HG03571 (cell line): ENCODE results near the gene LXN.
"Not testable (repeated sequence)": the region's sequence is repeated elsewhere in the genome, so short reads cannot be mapped to it uniquely, and the experiment has no call there.

Source experiments
- ATAC-seq: cut with Tn5 transposase; IDR thresholded peaks from one replicate; pipeline ENCODE4 v1.9.1; 2021; ENCODE audit not compliant: unreplicated experiment

The LXN gene, protein sequence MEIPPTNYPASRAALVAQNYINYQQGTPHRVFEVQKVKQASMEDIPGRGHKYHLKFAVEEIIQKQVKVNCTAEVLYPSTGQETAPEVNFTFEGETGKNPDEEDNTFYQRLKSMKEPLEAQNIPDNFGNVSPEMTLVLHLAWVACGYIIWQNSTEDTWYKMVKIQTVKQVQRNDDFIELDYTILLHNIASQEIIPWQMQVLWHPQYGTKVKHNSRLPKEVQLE

DNA sequence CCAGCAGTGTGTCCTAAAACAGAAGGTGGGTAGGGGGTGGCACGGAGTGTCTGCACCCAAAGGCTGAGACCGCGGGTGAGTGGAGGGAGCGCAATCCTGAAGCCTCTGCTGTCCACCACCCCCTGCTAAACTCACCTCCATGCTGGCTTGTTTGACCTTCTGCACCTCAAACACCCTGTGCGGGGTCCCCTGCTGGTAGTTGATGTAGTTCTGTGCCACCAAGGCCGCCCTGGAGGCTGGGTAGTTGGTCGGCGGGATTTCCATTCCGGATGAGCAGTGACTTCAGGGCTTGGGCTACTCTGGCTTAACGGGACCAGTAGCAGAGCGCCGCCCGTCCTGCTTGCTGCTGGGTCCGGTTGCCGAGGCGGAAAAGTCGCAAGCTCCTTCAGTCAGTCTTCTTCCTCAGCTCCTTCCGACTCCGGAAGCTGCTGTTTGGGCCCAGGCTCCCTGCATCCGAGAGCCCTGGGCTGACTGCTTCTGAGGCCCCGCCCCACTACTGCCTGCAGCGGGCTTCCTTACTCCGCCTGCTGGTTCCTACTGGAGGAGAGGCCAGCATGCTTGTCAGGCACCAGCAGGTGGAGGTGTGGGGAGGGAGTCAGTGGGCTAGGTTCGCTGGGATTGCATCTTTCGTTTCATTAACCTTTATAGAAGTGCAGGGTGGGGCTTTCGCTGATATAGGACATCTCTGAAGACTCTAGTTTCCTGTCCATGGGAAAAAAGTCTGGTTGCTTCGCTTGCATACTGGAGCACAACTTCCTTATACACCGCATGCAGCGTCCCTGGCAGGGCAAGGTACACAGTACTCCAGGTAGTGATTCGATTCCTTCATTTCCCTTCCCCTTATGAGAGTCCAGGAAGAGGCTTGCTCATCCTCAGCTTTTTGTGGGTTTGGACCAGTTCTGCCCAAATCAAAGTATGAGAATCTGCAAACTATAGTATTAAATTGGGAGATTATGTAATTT lies at the start of gene LXN:
Gene LXN (minus strand): TSS at position 434 of the 962 bp plus-strand sequence. CDS start 170 bp downstream, at position 264.
- peak; percentile 100 for ATAC-seq

DNA sequence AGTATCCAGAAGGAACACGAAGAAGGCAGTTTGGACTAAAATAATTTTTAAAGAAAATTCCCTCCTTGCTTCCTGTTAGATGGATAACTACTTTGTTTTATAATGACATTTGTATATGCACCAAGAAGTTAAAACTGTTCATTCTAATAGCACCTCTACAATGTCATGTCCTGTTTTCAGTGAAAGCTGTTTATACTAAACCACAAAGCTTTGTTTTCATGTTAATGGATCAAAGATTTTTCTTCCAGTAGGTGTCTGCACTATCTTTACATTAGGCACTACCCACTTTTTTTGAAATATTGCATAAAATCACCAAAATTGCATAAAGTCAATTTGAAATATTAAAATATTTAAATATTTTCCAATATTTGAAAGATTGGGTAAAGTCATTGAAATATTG lies 49.7 kb upstream of the LXN start:
- no peak for ATAC-seq

DNA sequence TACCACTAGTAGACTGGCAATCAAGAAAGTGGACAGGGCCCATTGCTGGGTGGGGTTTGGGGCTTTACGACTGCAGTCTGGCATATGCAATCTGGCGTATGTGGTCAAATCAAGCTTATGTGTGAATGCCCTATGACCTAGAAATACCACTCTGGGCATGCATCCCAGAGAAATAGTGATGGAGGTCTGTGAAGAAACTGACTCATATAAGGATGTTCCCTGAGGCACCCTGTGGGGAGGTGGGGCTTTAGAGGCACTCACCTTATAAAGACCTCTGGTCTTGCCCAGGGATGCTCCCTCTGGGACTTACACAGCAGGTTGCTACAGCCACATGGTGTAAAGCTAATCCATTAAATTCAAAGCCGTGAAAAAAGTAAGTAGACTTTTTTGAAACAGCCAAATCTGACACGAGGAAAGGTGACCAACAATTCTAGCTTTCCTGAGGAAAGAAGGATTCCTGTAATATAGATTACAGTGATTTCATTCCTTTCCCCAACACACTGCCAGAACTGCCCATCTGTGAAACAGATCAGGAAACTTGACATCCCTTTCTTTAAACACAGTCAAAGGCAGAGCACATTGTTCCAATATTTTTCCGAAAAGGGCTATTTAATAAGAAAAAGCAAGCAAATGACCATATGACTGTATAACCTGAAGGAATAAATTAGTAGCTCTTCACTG lies 46.2 kb upstream of the LXN start:
- no peak for ATAC-seq

DNA sequence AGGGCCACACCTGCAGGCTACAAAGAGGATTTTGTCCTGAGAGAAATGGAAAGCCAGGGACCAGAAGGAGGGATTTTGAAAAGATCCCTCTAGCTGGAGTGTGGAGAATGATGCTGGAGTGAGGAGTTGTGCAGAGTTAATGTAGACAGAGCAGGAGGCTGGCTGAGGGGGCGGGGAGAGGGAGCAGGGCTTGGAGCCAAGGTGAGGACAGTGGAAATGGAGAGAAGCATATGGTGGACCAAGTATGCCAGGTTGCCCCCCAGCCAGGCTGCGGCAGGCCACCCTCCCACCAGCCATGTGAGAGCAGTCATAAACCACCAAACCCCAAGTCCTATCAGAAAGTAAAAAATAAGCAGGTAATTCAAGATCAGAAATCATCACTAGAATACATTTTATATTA lies 45.1 kb upstream of the LXN start:
- ATAC-seq, result no peak

DNA sequence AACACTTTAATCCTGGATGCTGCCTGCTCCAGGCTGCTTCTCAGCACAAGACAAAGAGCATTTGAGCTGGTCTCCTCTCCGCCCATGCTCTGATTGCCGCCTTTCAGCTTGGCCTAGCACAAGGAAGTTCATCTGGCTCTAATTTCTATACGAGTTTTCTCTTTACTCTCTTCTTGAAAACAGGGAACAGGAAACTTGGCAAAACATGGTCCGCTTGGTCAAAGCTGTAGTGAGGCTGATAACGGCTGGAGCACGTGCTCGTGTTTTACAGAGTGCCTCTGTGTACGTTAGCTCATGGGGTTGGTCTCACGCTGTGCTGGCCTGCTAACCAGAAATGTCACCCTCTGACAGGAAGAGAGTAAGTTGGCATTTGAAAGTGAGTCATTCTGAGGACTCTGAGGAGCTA lies 40.6 kb upstream of the LXN start:
- no peak for ATAC-seq

DNA sequence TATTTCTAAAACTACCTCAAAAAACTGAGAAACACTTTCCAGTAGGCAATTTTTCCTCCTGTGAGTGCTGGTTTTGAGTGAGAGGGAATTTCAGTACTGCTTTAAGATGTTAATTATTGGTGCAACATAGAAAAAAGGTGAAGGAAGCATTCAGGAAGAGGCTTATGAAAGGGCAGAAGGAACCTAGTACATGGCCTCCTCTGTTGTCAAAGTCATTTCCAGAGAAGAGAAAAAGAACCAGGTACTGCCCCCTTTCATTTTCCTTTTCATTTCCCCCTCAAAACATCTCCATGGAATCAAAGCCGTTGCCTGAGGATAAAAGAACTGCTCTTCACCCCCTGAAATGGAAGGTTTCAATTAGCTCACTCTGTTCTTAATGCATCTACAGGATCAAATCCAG lies 40.0 kb upstream of the LXN start:
- no peak for ATAC-seq

- no peak for ATAC-seq
Measured at GRCh38 chr3:158711886-158712285, 39.4 kb upstream of the LXN start.

DNA sequence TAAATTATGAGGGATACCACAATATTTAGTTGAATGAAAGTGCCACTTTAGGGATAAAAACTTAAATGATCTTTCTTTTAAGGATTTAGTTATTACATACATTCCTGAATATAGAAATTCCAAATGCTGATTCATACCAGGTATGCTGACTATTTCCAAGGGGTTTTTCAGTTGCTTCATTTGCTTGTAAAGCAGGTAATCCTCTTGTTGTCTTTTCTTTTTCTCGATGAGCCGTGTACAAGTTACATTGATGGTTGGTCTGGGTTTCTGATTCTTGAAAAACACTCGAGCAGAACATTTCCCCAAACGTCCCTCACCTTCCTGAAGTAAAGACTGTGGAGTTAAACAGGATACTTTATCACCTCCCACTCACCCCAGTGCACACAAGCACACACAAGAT lies 38.2 kb upstream of the LXN start:
- no peak for ATAC-seq

DNA sequence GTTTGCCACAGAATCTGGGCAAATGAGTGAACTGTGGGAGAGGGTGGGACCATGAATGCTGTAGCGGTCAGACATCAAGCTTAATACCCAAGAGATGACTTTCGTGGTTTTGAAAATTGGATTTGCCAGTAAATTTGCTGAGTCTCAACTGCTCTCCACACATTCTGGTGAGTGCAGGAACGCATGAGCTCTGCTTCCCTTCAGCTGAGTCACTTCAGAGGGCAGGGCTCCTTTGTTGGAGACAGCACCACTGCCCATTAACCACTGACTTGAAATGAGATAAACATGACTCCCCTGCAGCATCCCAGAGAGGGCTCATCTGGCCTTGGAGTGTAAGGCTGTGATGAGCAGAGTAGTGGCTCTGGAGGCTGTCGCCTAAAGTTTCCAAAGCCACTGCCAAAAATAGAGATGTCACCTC lies 37.2 kb upstream of the LXN start:
- ATAC-seq, result no peak

- ATAC-seq, result no peak
Measured at GRCh38 chr3:158703566-158703965, 31.1 kb upstream of the LXN start.

DNA sequence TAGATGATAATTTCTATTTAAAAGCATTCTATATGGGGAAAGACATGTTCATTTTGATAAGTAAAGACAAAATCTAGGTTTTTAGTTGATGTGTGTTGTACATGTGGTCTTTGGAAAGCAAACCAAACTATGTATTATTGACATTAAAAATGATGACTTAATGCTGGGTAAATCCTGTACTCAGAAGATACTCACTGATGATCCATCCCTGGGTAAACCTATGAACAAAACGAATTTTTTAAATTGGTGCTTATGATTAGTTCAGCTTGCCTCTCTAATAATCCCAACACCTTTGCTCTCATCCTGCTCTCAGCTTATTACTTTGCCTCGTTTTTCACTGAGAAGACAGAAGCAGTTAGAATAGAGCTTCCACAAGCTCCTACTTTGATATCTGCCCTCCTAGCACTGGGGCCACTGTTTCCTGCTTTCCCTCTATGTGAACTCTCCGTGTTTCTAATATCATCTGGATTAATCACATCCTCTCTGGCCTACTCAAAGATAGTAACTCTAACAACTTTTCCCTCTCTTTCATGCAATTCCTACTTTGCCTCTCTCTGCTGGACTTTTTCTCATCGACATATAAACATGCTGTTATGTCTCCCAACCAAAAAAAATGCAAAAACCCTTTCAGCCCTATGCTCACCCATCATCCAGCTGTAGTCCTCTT lies 30.5 kb upstream of the LXN start:
- ATAC-seq, result no peak

GRCh38 chr3:158701420-158702065 lies 29.1 kb upstream of the LXN start:
- ATAC-seq, result no peak

DNA sequence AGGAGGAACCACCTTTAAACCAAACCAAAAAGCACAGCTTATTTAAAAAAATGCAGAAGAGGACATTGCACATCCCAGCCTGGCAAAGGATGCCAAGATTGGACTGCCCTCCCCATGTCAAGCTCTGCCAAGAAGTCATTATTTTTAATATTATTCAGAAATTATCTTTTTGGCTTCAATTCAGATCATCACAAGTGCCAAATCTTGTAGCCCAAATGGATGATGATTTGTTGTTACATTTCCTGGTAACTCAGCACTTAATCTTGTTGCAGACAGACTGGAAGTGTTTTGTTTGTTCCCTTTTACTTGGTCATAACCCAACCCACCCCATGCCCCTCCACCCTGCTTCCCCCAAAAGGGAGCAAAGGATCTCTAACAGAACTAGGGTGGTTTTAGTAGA lies 28.1 kb upstream of the LXN start:
- no peak for ATAC-seq

- ATAC-seq, result no peak
Measured at GRCh38 chr3:158696618-158697017, 24.2 kb upstream of the LXN start.

- ATAC-seq, result not testable (repeated sequence)
Measured at GRCh38 chr3:158693866-158694456, 21.5 kb upstream of the LXN start.

DNA sequence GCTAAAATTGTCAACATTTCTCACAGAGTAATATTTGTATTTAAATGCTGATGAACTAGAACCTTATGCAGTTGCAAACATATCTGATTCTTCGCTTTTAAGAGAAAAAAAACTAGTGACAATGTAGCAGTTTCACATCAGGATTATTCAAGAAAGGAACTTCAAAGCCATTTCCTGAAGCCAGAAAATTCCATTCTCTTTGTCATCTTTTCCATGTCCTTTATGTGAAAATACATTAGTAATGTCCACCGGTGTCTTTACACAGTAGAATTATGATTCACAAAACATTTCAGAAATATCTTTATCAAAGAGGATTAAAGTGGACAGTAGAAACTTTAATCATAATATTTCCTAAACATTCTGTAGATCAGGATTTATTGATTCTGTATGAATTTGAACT lies 12.7 kb upstream of the LXN start:
- ATAC-seq, result no peak

- ATAC-seq, result no peak
Measured at GRCh38 chr3:158683230-158683962, 10.9 kb upstream of the LXN start.

DNA sequence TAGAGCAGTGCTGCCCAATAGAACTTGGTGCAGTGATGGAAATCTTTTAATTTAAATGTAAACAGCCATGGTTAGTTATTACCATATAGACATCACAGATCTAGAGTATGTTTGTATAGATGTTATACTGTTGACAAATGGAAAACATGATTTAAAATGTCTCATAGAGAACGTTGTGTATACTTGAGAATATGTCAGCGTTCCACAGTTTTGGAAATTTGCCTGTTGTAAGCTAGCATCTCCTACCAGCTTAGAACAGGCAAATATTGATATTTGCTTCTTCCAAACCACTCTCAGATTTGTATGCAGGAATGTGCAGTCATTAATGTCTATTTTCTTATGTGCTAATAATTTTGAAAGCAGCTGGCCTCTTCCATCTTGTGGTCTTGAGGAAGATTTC lies 8.4 kb upstream of the LXN start:
- no peak for ATAC-seq

GRCh38 chr3:158679547-158680000 lies 7.1 kb upstream of the LXN start:
- no peak for ATAC-seq

- ATAC-seq, result no peak
Measured at GRCh38 chr3:158678687-158679086, 6.2 kb upstream of the LXN start.
